ENCODE measurements around the gene SUSD4. TPM values are rescaled to one million over a fixed set of nuclear protein-coding genes. Genes with fewer than 3 reads are reported as not detected.

SUSD4 gene
- total and polyA plus RNA-seq, 2 donors (not counting 3 experiments of a cell fraction or from before 2014, with no cell fraction given) = not detected

DNA sequence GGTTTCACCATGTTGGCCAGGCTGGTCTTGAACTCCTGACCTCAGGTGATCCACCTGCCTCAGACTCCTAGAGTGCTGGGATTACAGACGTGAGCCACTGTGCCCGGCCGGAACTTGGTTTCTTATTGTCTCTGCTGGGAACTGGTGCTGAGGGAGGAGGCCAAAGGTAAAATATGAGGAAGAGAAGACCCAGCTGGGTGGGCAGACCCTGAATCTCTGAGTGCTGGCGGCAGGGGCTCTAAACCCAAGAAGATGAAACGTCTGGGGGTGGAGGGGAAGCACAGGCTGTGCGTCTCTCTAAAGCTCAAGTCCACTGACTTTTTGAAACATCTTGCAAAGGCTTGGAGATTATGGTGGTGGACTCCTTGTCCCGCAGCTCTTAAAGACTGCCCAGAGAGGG, 138.9 kb downstream of the SUSD4 start:
- FAIRE-seq = no peak
- no peak overlapping the region for H2AFZ ChIP-seq (ENCODE audit: low read depth, low read length)
- no peaks in the 10 kb centered on the region for H3K36me3 ChIP-seq (ENCODE audit: control insufficient read depth in 2 of 2, extremely low read depth in 1 of 2, insufficient read depth in 2 of 2, low read length in 2 of 2)
- no peak overlapping the region for H3K27ac ChIP-seq (ENCODE audit: insufficient read depth, low read depth, low read length)
- no peaks in the 10 kb centered on the region for H3K9me1 ChIP-seq (replicated peaks; ENCODE audit: control insufficient read depth, extremely low read depth, insufficient read depth, low read length)
- H3K4me2 ChIP-seq (ENCODE audit: insufficient read depth, low read length) = no peak overlapping the region
- no peaks in the 10 kb centered on the region for H3K9me3 ChIP-seq (replicated peaks; ENCODE audit: control insufficient read depth, insufficient read depth, low read length)
- TF ChIP-seq FOS (IDR thresholded peaks at IDR 0.05; ENCODE audit: borderline replicate concordance, insufficient read depth, low read length) = no peak
- no peak for TF ChIP-seq JUN (IDR thresholded peaks at IDR 0.05; ENCODE audit: borderline replicate concordance, insufficient read depth, insufficient read length, low read depth)
- TF ChIP-seq, protein P1, sequence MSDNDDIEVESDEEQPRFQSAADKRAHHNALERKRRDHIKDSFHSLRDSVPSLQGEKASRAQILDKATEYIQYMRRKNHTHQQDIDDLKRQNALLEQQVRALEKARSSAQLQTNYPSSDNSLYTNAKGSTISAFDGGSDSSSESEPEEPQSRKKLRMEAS (IDR thresholded peaks at IDR 0.05; ENCODE audit: insufficient read depth, insufficient read length) = no peak
- TF ChIP-seq GATA2 (IDR thresholded peaks at IDR 0.05; ENCODE audit: insufficient read depth, insufficient read length, low read depth, low read length) = no peak
- TF ChIP-seq MYC (IDR thresholded peaks at IDR 0.05; ENCODE audit: low read depth, low read length) = no peak
- no peak for TF ChIP-seq POLR2AphosphoS5 (IDR thresholded peaks at IDR 0.05; ENCODE audit: insufficient read depth, low read depth, low read length)
- H4K20me1 ChIP-seq (replicated peaks; ENCODE audit: control insufficient read depth, extremely low read depth, insufficient read depth, low read length) = no peaks in the 10 kb centered on the region
- no peaks in the 10 kb centered on the region for H3K79me2 ChIP-seq (ENCODE audit: control insufficient read depth, insufficient read depth, low read length)
- BruUV-seq (replicated peaks) = no TSS peak
- intact Hi-C loops (cut with micrococcal nuclease) (no loop called here), dilution Hi-C loops (cut with MboI; ENCODE audit: extremely low pct_ligation_motif_present, low sequenced_read_pairs) (no loop called here)
- H3K4me1 ChIP-seq (ENCODE audit: control insufficient read depth, extremely low read depth, insufficient read depth, low read length) = no peaks in the 10 kb centered on the region
- ChIA-PET CTCF (no interaction called here), POLR2A (no interaction called here)
- no peak for DNase-seq (ENCODE audit: low read depth, low spot score)
- no peak overlapping the region for H3K4me3 ChIP-seq (replicated peaks in 1 of 3; ENCODE audit: insufficient read depth in 1 of 3, low read depth in 1 of 3, low read length in 3 of 3)
- no peak overlapping the region for H3K9ac ChIP-seq (replicated peaks; ENCODE audit: extremely low read depth, insufficient read depth, low read length)
- peaks cover 0 to 2% of the 10 kb centered on the region in 2 experiments for H3K27me3 ChIP-seq (ENCODE audit: control insufficient read depth in 2 of 2, insufficient read depth in 2 of 2, low read length in 2 of 2)

DNA sequence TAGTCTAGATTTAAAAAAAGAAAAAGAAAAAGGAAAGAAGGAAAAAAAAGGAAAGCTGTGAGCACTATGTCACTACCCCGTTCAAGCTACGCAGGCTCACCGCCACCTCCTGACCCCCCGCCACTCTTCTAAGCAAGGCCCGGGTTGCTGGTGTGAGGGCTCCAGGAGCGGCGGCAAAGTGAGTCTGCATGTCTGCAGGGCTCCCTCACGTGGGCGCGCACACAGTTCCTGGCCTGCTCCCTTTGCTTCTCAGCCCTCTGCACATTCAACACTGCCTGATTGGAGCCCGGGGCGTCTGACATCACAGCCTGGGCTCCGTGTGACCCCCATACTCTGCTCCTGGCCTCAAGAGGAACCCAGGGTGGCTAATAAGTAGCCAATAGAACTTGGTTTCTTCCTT, 139.5 kb downstream of the SUSD4 start:
- Histone ChIP-seq H3K9me3 (replicated peaks; ENCODE audit: control insufficient read depth, insufficient read depth, low read length) (no peaks in the 10 kb centered on the region), H3K79me2 (ENCODE audit: control insufficient read depth, insufficient read depth, low read length) (no peaks in the 10 kb centered on the region), H3K9ac (replicated peaks; ENCODE audit: extremely low read depth, insufficient read depth, low read length) (no peak overlapping the region), H3K9me1 (replicated peaks; ENCODE audit: control insufficient read depth, extremely low read depth, insufficient read depth, low read length) (no peaks in the 10 kb centered on the region), H2AFZ (ENCODE audit: low read depth, low read length) (no peak overlapping the region), H3K4me1 (ENCODE audit: control insufficient read depth, extremely low read depth, insufficient read depth, low read length) (no peaks in the 10 kb centered on the region), H3K4me2 (ENCODE audit: insufficient read depth, low read length) (no peak overlapping the region), H3K27ac (ENCODE audit: insufficient read depth, low read depth, low read length) (no peak overlapping the region), H3K36me3 (ENCODE audit: control insufficient read depth in 2 of 2, extremely low read depth in 1 of 2, insufficient read depth in 2 of 2, low read length in 2 of 2) (no peaks in the 10 kb centered on the region), H3K27me3 (ENCODE audit: control insufficient read depth in 2 of 2, insufficient read depth in 2 of 2, low read length in 2 of 2) (peaks cover 0 to 2% of the 10 kb centered on the region in 2 experiments), H3K4me3 (replicated peaks in 1 of 3; ENCODE audit: insufficient read depth in 1 of 3, low read depth in 1 of 3, low read length in 3 of 3) (no peak overlapping the region), H4K20me1 (replicated peaks; ENCODE audit: control insufficient read depth, extremely low read depth, insufficient read depth, low read length) (no peaks in the 10 kb centered on the region)
- FAIRE-seq (no peak), DNase-seq (ENCODE audit: low read depth, low spot score) (no peak)
- BruUV-seq (replicated peaks) = no TSS peak
- POLR2A ChIA-PET = no interaction called here
- TF ChIP-seq POLR2AphosphoS5 (IDR thresholded peaks at IDR 0.05; ENCODE audit: insufficient read depth, low read depth, low read length) (no peak), EZH2 (IDR thresholded peaks at IDR 0.05; ENCODE audit: borderline replicate concordance, low read depth, low read length, severe bottlenecking) (no peak), MYC (IDR thresholded peaks at IDR 0.05; ENCODE audit: low read depth, low read length) (no peak), POLR2A (IDR thresholded peaks at IDR 0.05; ENCODE audit: low read depth, low read length) (no peak), FOS (IDR thresholded peaks at IDR 0.05; ENCODE audit: borderline replicate concordance, insufficient read depth, low read length) (no peak), GATA2 (IDR thresholded peaks at IDR 0.05; ENCODE audit: insufficient read depth, insufficient read length, low read depth, low read length) (no peak), JUN (IDR thresholded peaks at IDR 0.05; ENCODE audit: borderline replicate concordance, insufficient read depth, insufficient read length, low read depth) (no peak)
- TF ChIP-seq, protein P2, sequence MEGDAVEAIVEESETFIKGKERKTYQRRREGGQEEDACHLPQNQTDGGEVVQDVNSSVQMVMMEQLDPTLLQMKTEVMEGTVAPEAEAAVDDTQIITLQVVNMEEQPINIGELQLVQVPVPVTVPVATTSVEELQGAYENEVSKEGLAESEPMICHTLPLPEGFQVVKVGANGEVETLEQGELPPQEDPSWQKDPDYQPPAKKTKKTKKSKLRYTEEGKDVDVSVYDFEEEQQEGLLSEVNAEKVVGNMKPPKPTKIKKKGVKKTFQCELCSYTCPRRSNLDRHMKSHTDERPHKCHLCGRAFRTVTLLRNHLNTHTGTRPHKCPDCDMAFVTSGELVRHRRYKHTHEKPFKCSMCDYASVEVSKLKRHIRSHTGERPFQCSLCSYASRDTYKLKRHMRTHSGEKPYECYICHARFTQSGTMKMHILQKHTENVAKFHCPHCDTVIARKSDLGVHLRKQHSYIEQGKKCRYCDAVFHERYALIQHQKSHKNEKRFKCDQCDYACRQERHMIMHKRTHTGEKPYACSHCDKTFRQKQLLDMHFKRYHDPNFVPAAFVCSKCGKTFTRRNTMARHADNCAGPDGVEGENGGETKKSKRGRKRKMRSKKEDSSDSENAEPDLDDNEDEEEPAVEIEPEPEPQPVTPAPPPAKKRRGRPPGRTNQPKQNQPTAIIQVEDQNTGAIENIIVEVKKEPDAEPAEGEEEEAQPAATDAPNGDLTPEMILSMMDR (IDR thresholded peaks at IDR 0.05; ENCODE audit: extremely low read depth in 1 of 2, insufficient read depth in 1 of 2, low read depth in 1 of 2, low read length in 2 of 2) = no peak
- TF ChIP-seq, protein P1 (IDR thresholded peaks at IDR 0.05; ENCODE audit: insufficient read depth, insufficient read length) = no peak
- CTCF ChIA-PET = no interaction called here
- dilution Hi-C loops (cut with MboI; ENCODE audit: extremely low pct_ligation_motif_present, low sequenced_read_pairs) (no loop called here), intact Hi-C loops (cut with micrococcal nuclease) (no loop called here)
